Activated CD8-positive, alpha-beta memory T cell treated with anti-CD3 and anti-CD28 coated beads, Interleukin-2, amount 50 U/mL, for 4 hours (primary cell): ENCODE measurements around the gene MAD1L1.
A peak's percentile ranks its signal among the peaks of the same experiment; 100 is the strongest.
"Not testable (repeated sequence)": the region's sequence is repeated elsewhere in the genome, so short reads cannot be mapped to it uniquely, and the experiment has no call there.

ENCODE experiments used
- DNase-seq: peaks from one replicate; pipeline ENCODE4 v3.0.0-alpha.2; 2020

Gene MAD1L1

DNA sequence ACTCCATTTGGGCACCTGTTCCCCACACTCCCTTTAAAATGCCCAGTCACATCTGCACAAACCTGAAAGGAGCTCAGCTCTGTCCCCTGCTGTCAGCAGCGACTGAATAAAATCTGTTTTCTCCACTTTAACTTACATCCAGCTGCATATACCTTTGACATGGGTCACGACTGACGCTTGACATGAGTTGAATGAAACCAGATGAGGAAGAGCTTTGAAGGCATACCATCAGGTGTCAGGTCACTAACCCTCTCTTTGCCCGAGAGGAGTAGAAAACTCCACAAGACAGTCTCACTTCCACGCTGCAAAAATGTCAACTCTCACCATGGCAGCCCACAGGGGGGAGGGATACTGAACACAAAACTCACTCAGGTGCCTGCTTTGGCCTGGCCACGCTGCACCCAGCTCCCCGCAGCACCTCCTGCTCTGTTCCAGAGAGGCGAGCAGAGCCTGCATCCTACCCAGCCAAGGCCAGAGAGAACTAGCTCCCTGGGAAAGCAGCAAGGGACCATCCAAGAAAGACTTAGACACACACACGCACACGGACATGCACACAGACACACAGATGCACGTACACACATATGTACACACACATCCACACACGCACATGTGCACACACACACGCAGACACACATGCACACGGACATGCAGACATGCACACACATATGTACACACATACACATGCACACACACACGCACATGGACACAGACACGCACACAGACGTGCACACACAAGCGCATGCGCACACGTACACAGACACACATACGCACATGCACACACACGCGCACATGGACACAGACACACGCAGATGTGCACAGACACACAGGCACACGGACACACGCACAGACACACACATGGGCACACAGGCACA, 191.0 kb downstream of the MAD1L1 start:
- DNase-seq, result no peak

DNA sequence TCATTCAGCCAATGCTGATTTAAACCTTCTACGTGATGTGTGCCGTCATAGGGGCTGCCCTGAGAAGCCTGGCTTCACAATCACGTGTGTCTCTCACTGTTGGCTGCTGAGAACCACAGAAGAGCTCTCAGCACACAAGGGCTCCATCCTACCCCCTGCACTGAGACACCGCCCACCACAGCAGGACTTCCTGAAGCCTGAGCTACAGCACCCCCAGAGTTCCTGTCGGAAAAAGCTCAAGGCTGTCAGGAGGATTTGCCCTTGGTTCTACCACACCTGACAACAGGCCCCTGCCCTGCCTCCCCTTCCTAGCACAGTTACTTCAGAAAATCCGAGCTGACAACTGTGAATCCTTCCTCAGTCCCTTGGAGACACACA, 191.9 kb downstream of the MAD1L1 start:
- peak; percentile 36 for DNase-seq

DNA sequence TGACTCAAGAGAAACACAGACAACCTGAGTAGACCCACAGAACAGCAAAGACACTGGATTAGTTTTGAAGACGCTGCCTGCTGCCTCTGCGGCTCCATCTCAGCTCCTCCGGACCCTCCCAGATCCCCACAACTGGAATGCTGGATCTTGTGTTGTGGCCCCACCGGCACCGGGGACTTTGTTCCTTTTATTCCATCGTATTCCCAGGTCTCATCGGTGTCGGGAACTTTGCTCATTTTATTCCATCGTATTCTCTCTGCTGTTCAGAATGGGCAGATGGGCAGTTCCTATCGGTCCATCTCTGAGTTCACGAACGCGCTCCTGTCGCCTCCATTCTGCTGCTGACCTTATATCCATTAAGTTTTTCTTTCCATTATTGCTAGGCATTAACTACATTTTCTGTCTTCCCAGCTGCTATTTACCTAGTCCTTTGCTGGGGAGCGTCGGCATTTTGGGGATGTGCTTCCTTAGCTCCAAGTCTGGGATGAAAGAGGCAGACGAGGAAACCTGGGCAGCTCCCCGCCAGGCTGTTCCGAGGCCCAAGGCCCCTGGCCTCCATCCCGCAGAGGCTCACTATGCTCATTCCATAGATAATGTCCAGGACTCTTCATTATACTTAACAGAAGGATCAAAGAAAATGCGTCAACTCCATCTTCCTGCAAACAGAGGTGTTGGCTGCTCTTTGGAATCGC, 192.4 kb downstream of the MAD1L1 start:
- no peak for DNase-seq

DNA sequence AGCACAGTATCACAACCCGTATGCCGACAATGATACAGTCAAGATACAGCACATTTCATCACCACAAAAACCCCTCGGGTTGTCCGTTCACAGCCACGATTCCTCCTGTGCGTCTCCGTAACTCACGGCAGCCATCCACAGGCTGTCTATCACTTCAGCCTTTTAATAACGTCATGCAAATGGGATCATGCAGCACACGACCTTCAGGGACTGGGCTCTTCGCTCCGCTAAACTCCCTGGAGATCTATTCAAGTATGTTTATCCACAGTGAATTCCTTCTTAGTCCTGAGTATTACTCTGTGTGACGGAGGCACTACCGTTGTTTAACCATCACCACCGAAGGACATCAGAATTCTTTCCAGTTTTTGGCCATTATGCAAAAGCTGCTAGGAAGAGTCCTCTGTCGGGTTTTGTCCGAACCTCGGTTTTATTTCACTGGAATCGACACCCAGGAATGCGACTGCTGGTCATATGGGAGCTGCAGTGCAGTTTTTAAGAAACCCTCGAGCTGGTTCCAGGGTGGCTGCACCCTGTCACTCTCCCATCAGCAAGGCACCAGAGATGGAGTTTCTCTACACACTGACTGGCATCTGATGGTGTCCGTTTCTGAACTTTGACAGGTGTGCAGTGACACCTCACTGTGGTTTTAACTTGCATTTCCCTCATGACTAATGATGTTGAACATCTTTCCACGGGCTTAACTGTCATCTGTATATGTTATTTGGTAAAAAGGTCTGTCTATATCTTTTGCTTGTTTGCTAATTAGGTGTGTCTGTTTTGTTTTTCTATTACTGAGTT, 193.6 kb downstream of the MAD1L1 start:
- DNase-seq, result no peak

DNA sequence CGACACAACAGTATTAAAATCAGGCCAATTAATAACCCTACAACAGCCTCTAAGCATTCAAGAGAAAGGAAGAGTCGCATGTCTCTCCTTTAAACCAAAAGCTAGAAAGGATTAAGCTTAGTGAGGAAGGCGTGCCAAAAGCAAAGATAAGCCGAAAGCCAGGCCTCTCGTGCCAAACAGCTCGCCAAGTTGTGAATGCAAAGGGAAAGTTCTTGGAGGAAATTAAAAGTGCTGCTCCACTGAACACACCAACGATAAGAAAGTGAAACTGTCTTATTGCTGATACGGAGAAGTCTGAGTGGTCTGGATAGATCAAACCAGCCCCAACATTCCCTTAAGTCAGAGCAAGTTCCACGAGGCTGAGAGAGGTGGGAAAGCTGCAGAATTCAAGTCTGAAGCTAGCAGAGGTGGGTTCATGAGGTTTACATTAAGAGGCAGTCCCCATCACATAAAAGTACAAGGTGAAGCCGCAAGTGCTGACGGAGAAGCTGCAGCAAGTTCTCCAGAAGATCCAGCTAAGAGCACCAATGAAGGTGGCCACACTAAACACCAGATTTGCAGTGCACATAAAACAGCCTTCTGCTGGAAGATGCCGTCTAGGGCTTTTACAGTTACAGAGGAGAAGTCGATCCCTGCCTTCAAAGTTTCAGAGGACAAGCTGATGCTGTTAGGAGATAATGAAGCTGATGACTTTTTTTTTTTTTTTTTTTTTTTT, 194.8 kb downstream of the MAD1L1 start:
- DNase-seq, result no peak

DNA sequence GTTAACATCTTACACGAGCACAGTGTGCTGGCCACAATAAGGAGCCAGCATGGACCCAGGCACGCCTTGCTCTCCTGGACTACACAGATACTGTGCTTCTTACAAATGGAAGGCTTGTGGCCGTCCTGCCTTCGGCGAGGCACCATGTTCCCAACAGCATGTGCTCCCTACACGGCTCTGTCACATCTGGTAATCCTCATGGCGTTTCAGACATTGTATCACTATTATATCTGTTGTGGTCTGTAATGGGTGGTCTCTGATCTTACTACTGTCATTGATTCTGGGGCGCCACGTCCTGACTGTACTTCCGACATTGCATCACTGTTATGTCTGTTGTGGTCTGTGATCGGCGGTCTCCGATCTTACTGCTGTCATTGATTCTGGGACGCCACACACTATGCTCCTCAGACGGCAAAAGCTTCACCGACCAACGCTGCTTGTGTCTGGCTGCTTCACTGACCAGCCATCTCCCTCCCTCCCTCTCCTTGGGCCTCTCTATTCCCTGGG, 195.4 kb downstream of the MAD1L1 start:
- peak; percentile 64 for DNase-seq

DNA sequence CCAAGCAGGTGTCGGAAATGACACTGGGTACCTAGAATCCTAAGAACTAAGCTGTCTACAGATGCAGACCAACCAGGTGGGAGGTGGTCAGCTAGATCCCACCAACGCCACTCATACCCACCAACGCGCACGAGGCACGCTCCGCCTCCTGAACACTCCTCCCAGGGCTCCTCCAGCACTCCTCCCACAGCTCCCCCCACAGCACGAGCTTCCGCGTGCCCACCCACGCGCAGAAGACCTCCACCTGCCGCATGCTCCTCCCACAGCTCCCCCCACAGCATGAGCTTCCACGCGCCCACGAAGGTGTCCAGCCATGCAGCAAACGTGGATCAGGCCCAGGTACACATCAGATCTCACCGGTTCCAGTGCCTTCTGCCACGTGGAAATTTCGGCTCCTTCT, 196.0 kb downstream of the MAD1L1 start:
- DNase-seq, result no peak

DNA sequence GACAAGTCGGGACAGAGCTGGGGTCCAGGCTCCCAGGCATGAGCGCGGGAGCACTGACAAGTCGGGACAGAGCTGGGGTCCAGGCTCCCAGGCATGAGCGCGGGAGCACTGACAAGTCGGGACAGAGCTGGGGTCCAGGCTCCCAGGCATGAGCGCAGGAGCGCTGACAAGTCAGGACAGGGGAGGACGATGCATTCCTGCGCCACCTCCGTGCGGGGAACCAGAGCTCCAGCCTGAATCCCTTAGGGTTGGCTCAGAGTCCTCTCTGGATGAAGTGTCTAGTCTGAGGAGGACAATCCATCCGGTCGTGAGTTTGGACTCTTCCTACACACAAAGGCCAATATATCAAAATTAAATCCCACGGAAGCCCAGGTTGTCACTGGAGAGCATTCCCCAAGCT, 196.5 kb downstream of the MAD1L1 start:
- not testable (repeated sequence) for DNase-seq

DNA sequence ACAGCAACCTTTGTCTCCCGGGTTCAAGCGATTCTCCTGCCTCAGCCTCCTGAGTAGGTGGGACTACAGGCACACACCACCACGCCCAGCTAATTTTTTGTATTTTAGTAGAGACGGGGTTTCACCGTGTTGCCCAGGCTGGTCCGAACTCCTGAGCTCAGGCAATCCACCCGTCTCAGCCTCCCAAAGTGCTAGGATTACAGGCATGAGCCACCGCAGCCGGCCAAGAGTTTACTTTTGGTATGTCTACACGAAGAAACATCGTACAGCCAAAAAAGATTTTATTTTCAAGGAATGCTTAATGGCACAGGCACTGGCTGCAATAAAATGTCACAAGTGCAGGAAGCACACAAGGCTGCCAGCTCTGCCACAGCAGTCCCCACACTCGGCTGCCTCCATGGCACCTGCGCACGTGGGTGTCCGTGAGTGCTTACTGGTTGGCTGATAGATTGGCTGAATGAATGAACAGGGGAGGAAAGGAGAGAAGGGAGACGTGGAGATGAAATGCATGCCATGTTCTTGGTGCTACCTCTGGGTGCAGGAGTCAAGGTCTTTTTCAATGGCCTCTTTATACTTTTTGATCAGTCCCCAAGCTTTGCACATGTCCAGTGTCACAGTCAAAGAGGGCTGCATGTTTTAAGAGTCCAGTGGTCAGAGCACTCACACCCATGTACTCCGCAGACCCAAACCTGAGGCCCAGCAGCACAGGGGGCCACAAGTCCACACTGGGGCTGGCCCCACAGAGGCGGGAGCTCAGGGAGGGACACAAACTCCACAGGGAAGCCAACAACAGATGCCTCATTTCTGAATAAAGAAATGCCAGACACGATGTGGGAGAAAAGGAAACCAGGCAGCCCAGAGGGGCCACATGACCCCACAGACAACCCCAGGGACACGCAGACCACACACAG, 198.2 kb downstream of the MAD1L1 start:
- DNase-seq, result no peak

DNA sequence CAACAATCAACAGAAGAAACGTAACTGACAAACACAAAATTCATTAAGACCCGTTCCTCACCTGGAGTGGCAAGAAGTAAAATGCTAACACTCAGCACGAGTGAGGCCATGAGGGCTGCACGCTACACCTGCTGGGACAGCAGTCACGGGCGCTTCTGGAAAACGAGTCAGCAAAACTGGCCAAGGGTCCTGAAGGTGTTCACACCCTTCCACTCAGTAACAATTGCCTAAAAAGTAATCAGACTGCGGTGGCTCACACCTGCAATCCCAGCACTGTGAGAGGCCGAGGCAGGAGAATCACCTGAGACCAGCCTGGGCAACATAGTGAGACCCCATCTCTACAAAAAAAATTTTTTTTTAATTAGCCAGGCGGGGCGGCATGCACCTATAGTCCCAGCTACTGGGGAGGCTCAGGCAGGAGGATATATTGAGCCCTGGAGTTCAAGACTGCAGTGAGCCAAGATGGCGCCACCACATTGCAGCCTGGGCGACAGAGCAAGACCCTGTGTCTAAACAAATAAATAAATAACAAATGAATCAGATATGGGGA, 199.1 kb downstream of the MAD1L1 start:
- DNase-seq, result no peak

DNA sequence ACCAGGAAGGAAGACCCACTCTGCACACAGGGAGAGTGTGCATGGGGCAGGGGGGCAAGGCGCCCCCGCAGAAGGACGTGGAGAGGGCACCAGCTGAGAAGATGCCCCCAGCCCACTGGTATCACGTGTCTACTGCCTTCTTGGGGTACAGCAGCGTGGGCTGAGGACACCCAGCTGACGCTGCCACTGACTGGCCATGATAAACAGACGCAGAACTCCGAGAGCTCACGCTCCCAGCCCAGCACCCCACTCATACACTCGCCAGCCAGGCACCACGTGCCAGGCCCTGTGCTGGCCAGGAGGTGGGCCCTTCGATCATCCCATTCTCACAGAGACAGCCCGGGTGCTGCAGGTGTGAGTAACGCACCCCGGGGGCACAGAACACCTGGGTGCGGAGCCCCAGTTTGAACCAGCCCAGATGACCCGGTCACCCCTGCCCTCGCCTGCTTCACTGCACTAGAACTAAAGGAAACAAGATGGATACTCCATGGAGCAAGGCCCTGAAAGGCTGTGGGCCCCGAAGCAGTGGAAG, 199.8 kb downstream of the MAD1L1 start:
- peak; percentile 12 for DNase-seq

DNA sequence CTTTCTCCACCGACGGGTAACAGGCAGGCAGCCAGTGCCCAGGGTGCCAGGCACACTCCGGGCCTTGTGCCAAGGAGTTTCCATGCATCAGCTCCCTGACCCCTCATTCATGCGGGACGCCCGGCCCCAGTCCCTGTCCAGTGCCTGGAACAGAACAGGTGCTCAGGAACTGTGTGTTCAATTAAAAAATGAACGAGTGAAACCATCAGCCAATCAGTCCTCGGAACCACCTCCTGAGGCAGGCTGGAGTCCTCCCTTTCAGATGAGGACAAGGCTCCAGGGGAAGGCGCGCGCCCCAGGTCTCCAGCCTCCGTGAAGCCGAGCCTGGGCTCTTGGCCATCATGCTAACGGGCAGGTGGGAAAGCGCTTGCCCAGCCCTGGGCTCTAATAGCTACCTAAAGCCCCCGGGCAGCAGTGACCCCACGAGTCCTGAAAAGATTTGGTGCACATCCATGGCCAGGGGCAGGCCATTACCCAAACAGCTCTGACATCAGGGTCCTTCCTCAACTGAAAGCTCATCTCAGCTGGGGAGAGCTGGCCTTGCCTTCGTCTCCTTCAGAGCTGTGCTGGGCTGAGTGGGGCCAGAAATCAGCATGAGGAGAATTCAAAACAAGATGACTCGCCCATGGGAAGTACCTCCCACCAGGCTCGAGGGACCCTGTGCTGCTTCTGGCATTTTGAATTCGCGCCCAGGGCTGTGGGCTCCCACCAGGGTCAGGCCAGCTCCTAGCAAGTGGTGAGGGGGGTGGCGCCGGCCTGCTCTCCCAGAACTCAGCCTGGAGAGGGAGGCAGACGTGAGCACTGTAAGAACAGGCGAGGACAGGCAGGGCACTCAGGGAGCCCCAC, 200.5 kb downstream of the MAD1L1 start:
- peak; percentile 17 for DNase-seq

DNA sequence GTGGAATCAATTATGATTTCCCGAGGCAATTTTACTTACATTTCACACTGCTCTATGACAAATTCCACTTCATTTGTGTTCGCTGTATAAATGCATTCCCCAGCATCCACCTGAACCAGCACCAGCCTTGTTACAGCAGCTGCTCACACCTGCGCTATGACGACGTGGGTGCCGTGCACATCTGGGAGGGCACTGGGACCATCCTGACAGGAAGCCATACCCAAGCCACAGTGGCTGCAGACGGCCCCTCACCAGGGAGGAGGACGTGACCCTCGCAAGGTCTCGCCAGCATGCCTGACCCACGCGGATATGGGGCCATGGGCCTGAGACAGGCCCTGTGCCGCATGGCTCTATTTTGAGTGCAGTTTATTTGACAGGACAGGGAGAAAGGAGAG, 201.3 kb downstream of the MAD1L1 start:
- peak; percentile 8 for DNase-seq

DNA sequence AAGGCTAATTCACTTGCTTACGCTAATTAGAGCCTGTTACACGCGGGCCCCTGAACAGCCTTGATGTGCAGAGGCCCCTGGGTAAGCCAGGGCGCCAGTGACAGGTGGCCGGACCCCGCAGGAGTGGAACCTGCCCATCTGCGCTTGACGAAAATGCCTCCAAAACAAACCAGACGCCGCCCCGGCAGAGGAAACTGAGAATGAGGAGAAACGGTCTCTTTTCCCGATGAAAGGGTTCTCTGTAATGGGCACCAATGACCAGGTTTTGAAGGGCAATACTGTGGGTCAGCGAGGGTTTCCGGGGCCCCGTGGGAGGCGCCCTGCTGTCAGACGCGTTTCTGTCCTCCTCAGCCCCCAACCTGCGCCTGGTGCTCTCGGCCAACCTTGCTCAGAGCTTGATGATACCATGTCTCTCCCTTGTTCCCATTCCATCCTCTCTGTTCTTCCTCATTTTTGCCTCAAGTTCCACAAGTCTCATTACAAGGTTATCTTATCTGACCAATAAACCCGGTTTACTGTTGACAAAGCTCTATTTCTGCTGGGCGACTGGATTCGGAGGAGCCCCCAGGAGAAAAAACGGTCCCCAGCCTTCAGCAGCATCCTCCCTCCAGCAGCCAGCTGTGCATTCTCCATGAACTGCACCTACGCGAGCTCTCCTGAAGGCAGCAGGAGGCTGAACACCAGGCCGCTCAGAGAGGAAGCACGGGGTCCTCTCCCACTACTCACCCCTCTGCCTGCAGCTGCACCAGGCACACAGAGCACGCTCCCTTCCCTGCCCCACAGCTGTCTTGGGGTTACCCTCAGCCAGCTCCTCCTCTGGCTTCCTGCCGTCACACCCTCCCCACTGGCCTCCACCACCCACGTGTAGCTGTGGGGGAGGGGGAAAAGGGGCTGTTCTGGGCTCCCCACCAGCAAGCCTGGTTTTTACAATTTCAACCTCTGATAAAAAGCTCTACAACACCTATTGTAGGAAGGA, 202.0 kb downstream of the MAD1L1 start:
- DNase-seq, result peak; percentile 35

DNA sequence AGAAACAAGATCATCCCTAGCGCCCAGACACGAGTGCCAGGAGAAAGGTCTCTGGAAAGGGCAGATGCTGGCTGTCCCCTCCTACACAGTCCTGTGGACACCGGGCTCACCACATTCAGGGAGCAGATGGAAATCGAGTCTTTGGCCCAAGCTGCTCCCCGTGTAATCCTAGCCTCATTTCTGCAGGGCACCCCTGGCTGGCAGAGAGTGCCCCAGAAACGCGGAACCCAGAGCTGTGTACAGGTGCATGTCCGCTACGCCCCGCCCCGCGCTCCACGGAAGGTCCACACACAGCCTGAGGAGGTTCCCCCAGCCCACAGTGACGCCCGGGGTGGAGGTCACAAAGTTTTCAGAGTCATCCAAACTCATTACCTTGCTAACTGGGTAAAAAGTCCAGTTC, 202.8 kb downstream of the MAD1L1 start:
- peak; percentile 13 for DNase-seq

DNA sequence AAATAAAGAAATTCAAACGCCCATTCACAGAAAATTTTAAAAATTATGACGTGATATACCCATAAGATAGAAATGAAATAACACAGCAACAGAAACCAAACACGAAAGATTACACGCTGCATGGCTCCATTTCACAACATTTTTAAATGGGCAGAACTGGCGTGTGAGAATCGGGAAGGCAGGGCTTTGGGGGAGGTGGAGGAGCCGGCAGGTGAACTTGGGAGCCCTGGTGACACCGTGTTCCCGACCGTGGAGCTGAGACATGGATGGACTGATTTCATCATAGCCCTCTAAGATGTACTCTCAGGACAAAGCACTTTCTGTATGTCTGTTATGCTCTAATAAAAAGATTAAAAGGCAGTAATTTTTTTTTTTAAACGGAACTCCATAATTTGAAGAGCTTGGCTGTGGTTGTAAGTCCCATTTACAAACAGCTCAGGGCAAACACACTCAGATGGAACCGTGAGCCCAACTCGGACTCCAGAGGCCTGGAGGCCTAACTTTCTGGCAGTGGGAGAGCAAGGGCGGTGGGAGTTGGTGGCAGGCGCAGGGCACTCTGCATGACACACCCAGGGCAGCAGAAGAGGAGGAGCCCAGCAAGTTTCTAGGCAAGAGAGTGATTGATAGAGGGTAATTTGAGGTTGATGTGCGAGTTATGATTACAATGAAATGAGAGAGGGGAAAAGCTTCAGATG, 203.4 kb downstream of the MAD1L1 start:
- no peak for DNase-seq

DNA sequence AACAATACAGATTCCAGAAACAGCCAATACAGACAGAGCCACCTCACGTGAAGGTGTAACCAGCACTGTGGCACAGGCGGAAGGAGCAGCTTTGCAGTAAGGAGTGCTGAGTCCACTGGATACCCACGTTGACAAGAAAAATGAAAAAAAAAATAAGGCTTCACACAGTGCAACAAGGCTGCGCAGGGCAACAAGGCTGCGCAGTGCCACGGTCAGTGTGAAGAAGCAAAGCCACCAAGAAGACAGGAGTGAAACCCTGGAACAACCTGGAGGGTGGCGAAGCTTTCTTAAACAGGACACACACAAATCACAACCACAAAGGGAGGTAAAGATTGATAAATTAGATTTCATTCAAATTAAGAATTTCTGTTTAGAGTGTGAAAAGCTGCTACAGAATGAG, 204.0 kb downstream of the MAD1L1 start:
- no peak for DNase-seq

DNA sequence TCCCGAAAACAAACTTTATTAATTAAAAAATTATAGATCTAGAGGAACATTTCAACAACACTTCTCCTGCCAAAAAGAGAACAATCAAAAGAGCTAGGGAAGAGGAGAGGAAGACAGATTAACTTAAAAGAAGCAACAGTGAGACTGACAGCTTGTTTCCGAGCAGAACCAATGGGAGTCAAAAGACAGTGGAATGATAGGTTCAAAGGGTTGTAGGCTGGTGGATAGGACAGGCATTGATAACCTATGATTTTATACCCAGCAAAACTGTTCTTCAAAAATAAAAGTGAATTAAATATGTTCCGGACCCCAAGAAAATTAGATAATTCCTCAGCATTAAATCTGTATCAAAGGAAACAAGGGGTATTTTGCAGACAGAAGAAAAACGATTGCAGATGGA, 207.6 kb downstream of the MAD1L1 start:
- no peak for DNase-seq
